GM23338 (cell line): ENCODE results near the gene TBCD.

Source experiments
- CREB1 ChIP-seq: fragments of 250-450 bp; sonication (Bioruptor Pico); IDR thresholded peaks from 2 replicates; pipeline ENCODE4 v1.5.0; 2020; ENCODE audit warnings: low read depth, mild to moderate bottlenecking, moderate library complexity
- CTCF ChIP-seq, 2 experiments: fragments of 200-600 bp in 1 of 2; sonication (generic) in 1 of 2; conservative IDR thresholded peaks; 2 replicates each; pipeline versions ENCODE4 v1.5.1 to v1.6.1; 2016 to 2017; ENCODE audit warnings: antibody characterized with exemption in 2 of 2, low read depth in 2 of 2, mild to moderate bottlenecking in 2 of 2, moderate library complexity in 1 of 2
- EZH2 ChIP-seq: fragments of 200-600 bp; sonication (generic); IDR thresholded peaks from one replicate; pipeline ENCODE4 v1.8.0; 2017; ENCODE audit warnings: antibody characterized with exemption, mild to moderate bottlenecking, low read depth; ENCODE audit not compliant: unreplicated experiment
- EZH2phosphoT487 ChIP-seq: fragments of 200-600 bp; sonication (generic); IDR thresholded peaks from one replicate; pipeline ENCODE4 v1.8.1; 2018; ENCODE audit warnings: antibody characterized with exemption; ENCODE audit not compliant: unreplicated experiment
- JUNB ChIP-seq: IDR thresholded peaks from one replicate; pipeline ENCODE4 v1.6.1; 2016; ENCODE audit warnings: antibody characterized with exemption; ENCODE audit not compliant: unreplicated experiment
- NANOG ChIP-seq: IDR thresholded peaks from 2 replicates; pipeline ENCODE4 v1.6.1; 2016; ENCODE audit warnings: antibody characterized with exemption, borderline replicate concordance
- POLR2AphosphoS5 ChIP-seq: IDR thresholded peaks from 2 replicates; pipeline ENCODE4 v1.6.1; 2016; ENCODE audit warnings: antibody characterized with exemption, low read depth
- REST ChIP-seq: IDR thresholded peaks from one replicate; pipeline ENCODE4 v1.6.1; 2018; ENCODE audit warnings: antibody characterized with exemption; ENCODE audit not compliant: unreplicated experiment
- STAT1 ChIP-seq: IDR thresholded peaks from one replicate; pipeline ENCODE4 v1.6.1; 2016; ENCODE audit warnings: antibody characterized with exemption; ENCODE audit not compliant: unreplicated experiment
- ZNF114 ChIP-seq: fragments of 250-450 bp; sonication (Bioruptor Pico); IDR thresholded peaks from 2 replicates; pipeline ENCODE4 v1.5.0; 2020; ENCODE audit warnings: mild to moderate bottlenecking, moderate library complexity
- ZNF331 ChIP-seq: fragments of 250-450 bp; sonication (Bioruptor Pico); IDR thresholded peaks from 2 replicates; pipeline ENCODE4 v1.5.0; 2020; ENCODE audit warnings: low read depth, mild to moderate bottlenecking, moderate library complexity
- ZNF462 ChIP-seq: fragments of 250-450 bp; sonication (Bioruptor Pico); IDR thresholded peaks from 2 replicates; pipeline ENCODE4 v1.5.0; 2020; ENCODE audit warnings: mild to moderate bottlenecking, moderate library complexity
- TF ChIP-seq, protein P1 (sequence below): IDR thresholded peaks from 2 replicates; pipeline ENCODE4 v1.6.1; 2016; ENCODE audit warnings: antibody characterized with exemption

DNA sequence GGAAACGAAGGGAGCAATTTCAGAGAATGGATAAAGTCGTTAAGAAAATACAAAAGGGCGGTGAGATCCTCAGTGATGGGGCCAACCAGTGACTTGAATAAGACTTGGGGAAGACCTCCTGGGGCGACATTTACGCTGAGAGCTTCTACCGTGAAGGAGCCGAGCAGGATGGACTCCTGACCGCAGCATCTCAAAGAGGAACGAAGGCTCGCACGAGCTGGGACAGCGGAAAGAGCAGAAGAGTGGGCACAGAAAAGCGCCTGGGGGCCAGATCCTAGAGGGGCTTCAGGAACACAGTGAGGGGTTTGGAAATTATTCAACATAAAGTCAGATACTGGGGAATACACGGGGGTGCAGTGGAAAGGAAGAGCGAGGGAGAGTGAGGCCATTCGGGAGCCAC, 70.4 kb downstream of the TBCD start:
- TF ChIP-seq CTCF (conservative IDR thresholded peaks at IDR 0.05; ENCODE audit: low read depth in 2 of 2) (no peak), JUNB (no peak), EZH2phosphoT487 (no peak), REST (no peak), POLR2AphosphoS5 (no peak), CREB1 (CRISPR knock-in tag) (no peak), EZH2 (no peak), STAT1 (no peak), ZNF331 (CRISPR knock-in tag) (no peak), ZNF114 (no peak), NANOG (no peak), ZNF462 (CRISPR knock-in tag) (no peak)
- TF ChIP-seq, protein P1, sequence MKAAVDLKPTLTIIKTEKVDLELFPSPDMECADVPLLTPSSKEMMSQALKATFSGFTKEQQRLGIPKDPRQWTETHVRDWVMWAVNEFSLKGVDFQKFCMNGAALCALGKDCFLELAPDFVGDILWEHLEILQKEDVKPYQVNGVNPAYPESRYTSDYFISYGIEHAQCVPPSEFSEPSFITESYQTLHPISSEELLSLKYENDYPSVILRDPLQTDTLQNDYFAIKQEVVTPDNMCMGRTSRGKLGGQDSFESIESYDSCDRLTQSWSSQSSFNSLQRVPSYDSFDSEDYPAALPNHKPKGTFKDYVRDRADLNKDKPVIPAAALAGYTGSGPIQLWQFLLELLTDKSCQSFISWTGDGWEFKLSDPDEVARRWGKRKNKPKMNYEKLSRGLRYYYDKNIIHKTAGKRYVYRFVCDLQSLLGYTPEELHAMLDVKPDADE, result no peak
